ENCODE results near the gene HINFP. TPM values are rescaled to one million over a fixed set of nuclear protein-coding genes. Genes with fewer than 3 reads are reported as not detected.

HINFP gene
- total RNA-seq, 4 donors from 2014 or later = 20.7 to 63.6 (median 48.2) TPM

DNA sequence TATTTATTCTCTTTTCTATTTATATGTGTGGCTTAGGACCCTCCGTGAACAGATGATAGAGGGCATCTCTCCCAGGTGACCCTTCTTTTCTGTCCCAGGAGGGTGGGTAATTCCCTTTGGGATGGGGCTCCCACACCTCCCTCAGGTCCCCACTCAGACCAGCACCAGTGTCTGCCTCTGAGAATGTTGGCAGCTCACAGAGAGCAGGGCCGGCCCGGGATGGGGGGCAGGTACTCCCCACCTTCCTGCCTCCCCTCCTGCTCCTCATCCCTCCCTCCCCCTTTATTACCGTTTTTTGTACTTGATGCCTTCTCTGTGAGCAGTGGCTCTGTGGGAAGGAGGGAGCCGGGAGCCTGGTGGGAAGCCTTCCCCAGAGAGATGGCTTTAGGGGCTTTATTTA, 4.8 kb upstream of the HINFP start:
- peaks cover 0 to 10% (median 6%) of the 10 kb centered on the region in 4 donors for H3K4me1 ChIP-seq
- 60 to 84% methylated on average over 2 to 5 of the region's 5 CpGs for WGBS, 2 donors (ENCODE audit: low coverage in 1 of 2)
- TF ChIP-seq POLR2A (IDR thresholded peaks at IDR 0.05) (no peak), EP300 (IDR thresholded peaks at IDR 0.05; ENCODE audit: low read depth) (no peak), POLR2AphosphoS5 (IDR thresholded peaks at IDR 0.05) (no peak)
- TF ChIP-seq, protein P1, sequence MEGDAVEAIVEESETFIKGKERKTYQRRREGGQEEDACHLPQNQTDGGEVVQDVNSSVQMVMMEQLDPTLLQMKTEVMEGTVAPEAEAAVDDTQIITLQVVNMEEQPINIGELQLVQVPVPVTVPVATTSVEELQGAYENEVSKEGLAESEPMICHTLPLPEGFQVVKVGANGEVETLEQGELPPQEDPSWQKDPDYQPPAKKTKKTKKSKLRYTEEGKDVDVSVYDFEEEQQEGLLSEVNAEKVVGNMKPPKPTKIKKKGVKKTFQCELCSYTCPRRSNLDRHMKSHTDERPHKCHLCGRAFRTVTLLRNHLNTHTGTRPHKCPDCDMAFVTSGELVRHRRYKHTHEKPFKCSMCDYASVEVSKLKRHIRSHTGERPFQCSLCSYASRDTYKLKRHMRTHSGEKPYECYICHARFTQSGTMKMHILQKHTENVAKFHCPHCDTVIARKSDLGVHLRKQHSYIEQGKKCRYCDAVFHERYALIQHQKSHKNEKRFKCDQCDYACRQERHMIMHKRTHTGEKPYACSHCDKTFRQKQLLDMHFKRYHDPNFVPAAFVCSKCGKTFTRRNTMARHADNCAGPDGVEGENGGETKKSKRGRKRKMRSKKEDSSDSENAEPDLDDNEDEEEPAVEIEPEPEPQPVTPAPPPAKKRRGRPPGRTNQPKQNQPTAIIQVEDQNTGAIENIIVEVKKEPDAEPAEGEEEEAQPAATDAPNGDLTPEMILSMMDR (IDR thresholded peaks at IDR 0.05) = no peak
- no peak for DNase-seq
- no peaks in the 10 kb centered on the region for H3K9me3 ChIP-seq
- intact Hi-C loops (cut with DNase I; ENCODE audit: low total_unique reads) = no loop called here
- in situ Hi-C loops (cut with MboI; ENCODE audit: low pct_ligation_motif_present in 1 of 4, low pct_unique_long_range_greater_than_20kb in 1 of 4, low sequenced_read_pairs in 3 of 4) = no loop called here
- no peak overlapping the region for H3K4me3 ChIP-seq
- no peaks in the 10 kb centered on the region for H3K27me3 ChIP-seq
- peak overlapping the region; percentile 32 to 48 (median 41) for H3K27ac ChIP-seq
- H3K36me3 ChIP-seq = peaks cover 0 to 18% (median 2%) of the 10 kb centered on the region in 4 donors

DNA sequence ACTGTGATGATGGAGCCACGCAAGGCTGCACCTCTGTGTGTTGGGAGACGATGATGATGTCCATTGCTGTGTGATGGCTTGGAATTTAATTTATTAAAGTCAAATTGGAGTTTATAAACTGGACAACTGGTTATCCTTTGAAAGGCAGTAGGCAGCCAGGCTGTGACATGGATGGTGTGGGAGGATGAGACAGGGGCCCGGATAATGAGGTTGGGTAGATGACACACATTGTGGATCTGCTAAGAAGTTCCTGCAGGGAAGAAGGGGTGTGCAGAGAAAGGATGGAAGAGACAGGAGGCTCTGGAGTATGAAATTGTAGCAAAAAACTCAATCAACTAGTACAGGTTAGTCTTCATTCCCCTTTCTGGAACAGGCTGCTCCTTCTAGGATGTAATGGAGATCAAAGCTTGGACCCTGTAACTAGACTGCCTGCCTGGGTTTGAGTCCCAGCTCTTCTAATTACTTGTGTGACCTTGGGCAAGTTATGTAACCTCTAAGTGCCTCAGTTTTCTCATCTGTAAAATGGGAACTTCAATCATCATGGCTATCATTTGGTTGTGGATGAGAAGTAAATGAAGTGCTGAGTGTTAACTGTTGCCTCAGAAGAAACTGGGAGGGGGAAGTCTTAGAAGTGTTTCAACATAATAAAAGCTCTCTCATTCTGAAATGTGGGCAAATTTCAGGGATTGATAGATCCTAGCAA, 4.2 kb upstream of the HINFP start:
- in situ Hi-C loops (cut with MboI; ENCODE audit: low pct_ligation_motif_present in 1 of 4, low pct_unique_long_range_greater_than_20kb in 1 of 4, low sequenced_read_pairs in 3 of 4) (no loop called here), intact Hi-C loops (cut with DNase I; ENCODE audit: low total_unique reads) (no loop called here)
- Histone ChIP-seq H3K4me1 (peaks cover under 1 to 12% (median 9%) of the 10 kb centered on the region in 4 donors), H3K27me3 (no peaks in the 10 kb centered on the region), H3K9me3 (no peaks in the 10 kb centered on the region), H3K27ac (no peak overlapping the region), H3K36me3 (peaks cover 0 to 13% (median 2%) of the 10 kb centered on the region in 4 donors), H3K4me3 (no peak overlapping the region)
- DNase-seq = no peak
- no peak for TF ChIP-seq POLR2A (IDR thresholded peaks at IDR 0.05)
- TF ChIP-seq POLR2AphosphoS5 (IDR thresholded peaks at IDR 0.05) = no peak
- TF ChIP-seq EP300 (IDR thresholded peaks at IDR 0.05; ENCODE audit: low read depth) = no peak
- TF ChIP-seq, protein P1 (IDR thresholded peaks at IDR 0.05) = no peak
- 93 to 100% methylated on average over 1 to 3 of the region's 3 CpGs for WGBS, 2 donors (ENCODE audit: low coverage in 1 of 2)

DNA sequence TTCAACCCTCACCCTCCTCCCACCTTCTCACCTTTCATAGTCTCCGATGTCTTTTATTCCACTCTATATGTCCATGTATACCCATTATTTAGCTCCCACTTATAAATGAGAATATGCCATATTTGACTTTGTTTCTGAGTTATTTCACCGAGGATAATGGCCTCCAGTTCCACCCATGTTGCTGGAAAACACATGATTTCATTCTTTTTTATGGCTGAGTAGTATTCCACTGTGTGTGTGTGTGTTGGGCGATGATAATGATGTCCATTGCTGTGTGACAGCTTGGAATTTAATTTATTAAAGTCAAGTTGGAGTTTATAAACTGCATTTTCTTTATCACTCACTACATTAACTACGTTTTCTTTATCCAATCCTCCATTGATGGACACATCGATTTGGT, 3.2 kb upstream of the HINFP start:
- Histone ChIP-seq H3K27me3 (no peaks in the 10 kb centered on the region), H3K27ac (no peak overlapping the region), H3K36me3 (peaks cover 0 to 10% (median 2%) of the 10 kb centered on the region in 4 donors), H3K9me3 (no peaks in the 10 kb centered on the region), H3K4me3 (no peak overlapping the region), H3K4me1 (peaks cover 7 to 22% (median 15%) of the 10 kb centered on the region in 4 donors)
- 92 to 96% methylated on average over 5 of the region's 5 CpGs for WGBS, 2 donors (ENCODE audit: low coverage in 1 of 2)
- DNase-seq = no peak
- in situ Hi-C loops (cut with MboI; ENCODE audit: low pct_ligation_motif_present in 1 of 4, low pct_unique_long_range_greater_than_20kb in 1 of 4, low sequenced_read_pairs in 3 of 4) = no loop called here
- intact Hi-C loops (cut with DNase I; ENCODE audit: low total_unique reads) = no loop called here
- TF ChIP-seq POLR2A (IDR thresholded peaks at IDR 0.05) = no peak
- no peak for TF ChIP-seq POLR2AphosphoS5 (IDR thresholded peaks at IDR 0.05)
- TF ChIP-seq, protein P1 (IDR thresholded peaks at IDR 0.05) = no peak
- no peak for TF ChIP-seq EP300 (IDR thresholded peaks at IDR 0.05; ENCODE audit: low read depth)

DNA sequence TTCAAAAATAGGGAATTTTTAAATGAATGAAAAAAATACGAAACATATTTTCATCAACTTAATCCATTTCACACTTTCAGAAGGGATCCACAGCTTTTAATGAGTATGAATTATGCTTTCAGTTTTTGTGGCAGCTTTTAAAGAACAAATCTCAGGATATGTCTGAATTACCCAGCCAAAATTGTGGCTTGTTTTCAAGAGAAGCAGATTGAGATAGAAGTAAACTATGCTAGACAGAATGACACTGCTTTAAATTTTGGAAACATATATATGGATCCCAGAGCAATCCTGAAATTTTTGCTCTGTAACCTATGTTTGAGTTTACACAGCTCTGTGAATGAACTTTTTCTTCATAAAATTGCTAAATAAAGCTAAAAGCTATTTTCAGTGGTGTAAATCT, 2.4 kb upstream of the HINFP start:
- in situ Hi-C loops (cut with MboI; ENCODE audit: low pct_ligation_motif_present in 1 of 4, low pct_unique_long_range_greater_than_20kb in 1 of 4, low sequenced_read_pairs in 3 of 4) (no loop called here), intact Hi-C loops (cut with DNase I; ENCODE audit: low total_unique reads) (no loop called here)
- TF ChIP-seq, protein P1 (IDR thresholded peaks at IDR 0.05) = no peak
- no peak for TF ChIP-seq POLR2AphosphoS5 (IDR thresholded peaks at IDR 0.05)
- TF ChIP-seq EP300 (IDR thresholded peaks at IDR 0.05; ENCODE audit: low read depth) = no peak
- H3K9me3 ChIP-seq = no peaks in the 10 kb centered on the region
- H3K27ac ChIP-seq = no peak overlapping the region
- no peak overlapping the region for H3K4me3 ChIP-seq
- DNase-seq = no peak
- WGBS, 2 donors (ENCODE audit: low coverage in 1 of 2) = 84 to 100% methylated on average over 1 of the region's 1 CpG
- H3K36me3 ChIP-seq = peaks cover 0 to 9% (median 2%) of the 10 kb centered on the region in 4 donors
- H3K27me3 ChIP-seq = no peaks in the 10 kb centered on the region
- H3K4me1 ChIP-seq = peaks cover 7 to 24% (median 15%) of the 10 kb centered on the region in 4 donors

All from transverse colon (tissue), 4 donors.